Activated naive CD8-positive, alpha-beta T cell treated with anti-CD3 and anti-CD28 coated beads, Interleukin-2, amount 10 ng/mL, durations not matched to agents 7 days and 5 days (primary cell): ENCODE measurements around the gene SLC24A3. TPM values are rescaled to one million over a fixed set of nuclear protein-coding genes. Genes with fewer than 3 reads are reported as not detected.

Experiments used
- ATAC-seq: fragments of 150-1000 bp; cut with Tn5 transposase; one replicate; pipeline ENCODE4 v1.10.0; 2021; ENCODE audit warnings: low read depth, moderate library complexity
- POLR2A ChIA-PET: fragments of 350-600 bp; sonication (Branson Sonifier 250); formaldehyde crosslinking; loops from one replicate; lab custom pipeline; 2021; ENCODE audit warnings: antibody characterized with exemption; lab: Charles Lee
- DNase-seq: peaks from one replicate; pipeline ENCODE4 v3.0.0; 2021
- H3K27ac Mint-ChIP-seq: one replicate; pipeline ENCODE4 v1.8.0; 2022; ENCODE audit warnings: mild to moderate bottlenecking, mixed read lengths
- H3K27me3 Mint-ChIP-seq: one replicate; pipeline ENCODE4 v1.8.0; 2022; ENCODE audit warnings: mild to moderate bottlenecking, moderate library complexity, mixed read lengths
- H3K36me3 Mint-ChIP-seq: one replicate; pipeline ENCODE4 v1.8.0; 2021; ENCODE audit warnings: mild to moderate bottlenecking, mixed read lengths
- H3K4me1 Mint-ChIP-seq: one replicate; pipeline ENCODE4 v1.8.0; 2021; ENCODE audit warnings: mixed read lengths
- H3K4me3 Mint-ChIP-seq: one replicate; pipeline ENCODE4 v1.8.0; 2022; ENCODE audit warnings: mild to moderate bottlenecking, moderate library complexity, mixed read lengths
- H3K9me3 Mint-ChIP-seq: one replicate; pipeline ENCODE4 v1.8.0; 2021; ENCODE audit warnings: mixed read lengths
- total RNA-seq, 2 experiments: library from RNA; stranded (reverse); gene quantifications; one replicate each; pipeline ENCODE4 v1.2.3, GENCODE V29; 2021

Gene SLC24A3
- total RNA-seq, 2 experiments from 2014 or later, result not detected

GRCh38 chr20:19367591-19367990 lies 155.1 kb downstream of the SLC24A3 start:
- no peaks in the 10 kb centered on the region for H3K36me3 Mint-ChIP-seq
- DNase-seq (no peak), ATAC-seq (no peak)
- no peak overlapping the region for H3K27ac Mint-ChIP-seq
- POLR2A ChIA-PET, result no interaction called here
- H3K9me3 Mint-ChIP-seq, result no peaks in the 10 kb centered on the region
- no peaks in the 10 kb centered on the region for H3K27me3 Mint-ChIP-seq
- no peak overlapping the region for H3K4me3 Mint-ChIP-seq
- no peaks in the 10 kb centered on the region for H3K4me1 Mint-ChIP-seq

DNA sequence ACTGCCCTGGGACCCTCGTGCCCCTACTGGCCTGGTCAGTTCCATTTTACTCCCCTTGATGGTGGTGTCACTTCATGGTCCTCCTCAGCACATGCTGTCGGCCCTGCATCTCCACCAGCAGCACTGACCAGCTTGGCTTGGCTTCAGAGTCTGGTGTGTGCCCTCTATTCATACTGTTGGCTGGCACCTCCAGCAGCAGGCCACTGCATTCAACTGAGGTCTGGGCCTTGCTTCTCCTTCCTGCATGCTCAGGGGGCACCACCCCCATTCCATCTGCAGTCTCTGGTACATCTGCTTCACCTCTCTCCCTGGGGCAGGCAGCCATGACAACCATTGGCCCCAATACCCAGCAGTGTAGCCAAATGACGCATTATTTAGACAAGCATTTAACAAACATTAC lies 155.9 kb downstream of the SLC24A3 start:
- Mint-ChIP-seq H3K27ac (no peak overlapping the region), H3K9me3 (no peaks in the 10 kb centered on the region), H3K36me3 (no peaks in the 10 kb centered on the region), H3K4me1 (no peaks in the 10 kb centered on the region), H3K27me3 (no peaks in the 10 kb centered on the region), H3K4me3 (no peak overlapping the region)
- DNase-seq (no peak), ATAC-seq (no peak)
- POLR2A ChIA-PET, result no interaction called here

DNA sequence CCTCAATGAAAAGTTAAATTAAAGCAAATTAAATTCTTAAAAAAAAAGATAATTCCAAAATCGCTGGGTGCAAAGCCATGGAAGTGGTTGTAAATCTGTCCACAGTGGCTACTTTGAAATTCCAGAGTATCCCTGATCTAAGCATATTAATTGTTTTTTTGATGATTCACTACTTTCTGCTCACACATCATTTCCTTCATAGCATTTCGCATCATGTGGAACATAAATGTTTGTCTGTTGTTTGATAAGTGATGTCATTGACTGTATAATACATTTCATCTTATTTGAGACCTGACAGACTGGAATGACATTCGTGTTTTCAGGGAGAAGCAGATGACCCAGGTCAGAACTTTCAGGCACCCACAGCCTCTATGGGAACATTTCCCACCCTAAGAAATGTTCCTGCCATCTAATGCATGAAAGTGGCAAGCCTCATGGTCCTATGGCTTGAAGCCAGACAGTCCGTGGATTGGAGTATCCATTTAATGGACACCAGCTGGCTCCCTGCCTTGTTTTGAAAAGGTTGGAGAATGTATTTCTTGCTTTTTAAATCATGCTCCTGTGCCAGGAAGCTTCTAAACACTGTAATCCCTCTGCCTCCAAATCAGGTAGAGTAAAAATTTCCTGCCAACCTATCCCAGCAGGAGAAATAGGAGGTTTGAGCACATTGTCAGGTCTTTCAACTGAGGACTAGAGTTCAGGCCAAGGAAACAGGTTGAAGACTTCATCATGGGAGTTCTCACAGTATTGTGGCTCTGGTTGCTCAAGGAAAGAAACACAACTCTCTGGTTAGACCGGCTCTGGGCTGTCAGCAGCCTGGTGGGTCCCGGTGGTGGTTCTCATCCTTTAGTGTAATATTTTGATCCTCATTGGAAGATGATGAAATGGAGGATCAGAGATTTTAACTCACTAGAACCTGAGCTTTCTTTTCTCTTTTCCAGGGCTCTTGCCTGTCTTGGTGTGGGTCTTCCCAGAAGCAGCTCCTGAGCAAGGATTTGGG lies 157.9 kb downstream of the SLC24A3 start:
- ATAC-seq, result no peak
- Mint-ChIP-seq H3K4me1 (no peaks in the 10 kb centered on the region), H3K27me3 (no peaks in the 10 kb centered on the region), H3K27ac (no peak overlapping the region), H3K36me3 (no peaks in the 10 kb centered on the region), H3K9me3 (no peaks in the 10 kb centered on the region), H3K4me3 (no peak overlapping the region)
- POLR2A ChIA-PET, result no interaction called here
- DNase-seq, result no peak

DNA sequence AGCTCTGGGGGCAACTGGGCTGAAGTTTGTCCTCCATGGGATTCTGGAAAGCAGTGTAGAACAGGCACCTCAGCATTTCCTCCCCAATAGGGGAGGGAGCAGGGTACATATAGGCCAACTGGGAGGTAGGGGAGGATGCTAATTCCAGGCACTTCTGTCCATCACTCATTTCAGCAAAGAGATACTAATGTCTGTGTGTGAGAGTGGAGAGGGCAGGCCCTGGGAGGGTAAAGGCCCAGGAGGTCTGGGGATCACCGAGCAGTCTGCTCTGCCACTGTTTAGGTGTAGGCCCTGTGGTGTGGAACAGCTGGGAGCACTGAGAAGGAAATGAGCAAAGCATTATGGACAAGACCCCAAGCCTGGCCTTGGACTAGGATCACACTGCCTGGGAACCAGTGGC lies 158.7 kb downstream of the SLC24A3 start:
- DNase-seq (no peak), ATAC-seq (no peak)
- Mint-ChIP-seq H3K27ac (no peak overlapping the region), H3K4me3 (no peak overlapping the region), H3K9me3 (no peaks in the 10 kb centered on the region), H3K4me1 (no peaks in the 10 kb centered on the region), H3K36me3 (no peaks in the 10 kb centered on the region), H3K27me3 (no peaks in the 10 kb centered on the region)
- POLR2A ChIA-PET, result no interaction called here

DNA sequence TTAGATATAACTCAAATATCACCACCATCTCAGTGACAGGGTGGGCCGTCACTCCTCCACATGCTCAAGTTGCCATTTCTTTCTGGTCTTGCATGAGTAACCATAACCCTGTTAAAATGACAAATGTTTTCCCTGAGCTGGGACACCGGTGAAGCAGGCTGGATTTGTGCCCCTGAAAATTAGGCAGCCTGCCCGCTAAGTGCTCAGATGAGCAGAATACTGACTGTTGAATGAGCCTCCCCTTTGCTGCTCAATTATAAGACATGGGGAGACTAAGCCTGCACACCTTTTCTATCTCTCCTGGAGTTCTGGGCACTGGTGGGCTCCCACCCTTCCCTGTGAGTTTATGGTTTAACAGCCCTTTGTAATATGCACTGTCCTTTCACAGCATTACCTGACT lies 161.8 kb downstream of the SLC24A3 start:
- POLR2A ChIA-PET, result no interaction called here
- Mint-ChIP-seq H3K27me3 (no peaks in the 10 kb centered on the region), H3K4me1 (no peaks in the 10 kb centered on the region), H3K4me3 (no peak overlapping the region), H3K27ac (no peak overlapping the region), H3K9me3 (no peaks in the 10 kb centered on the region), H3K36me3 (no peaks in the 10 kb centered on the region)
- no peak for DNase-seq
- no peak for ATAC-seq

- Mint-ChIP-seq H3K27me3 (no peaks in the 10 kb centered on the region), H3K9me3 (no peaks in the 10 kb centered on the region), H3K4me3 (no peak overlapping the region), H3K4me1 (no peaks in the 10 kb centered on the region), H3K36me3 (no peaks in the 10 kb centered on the region), H3K27ac (no peak overlapping the region)
- no peak for DNase-seq
- POLR2A ChIA-PET, result no interaction called here
- ATAC-seq, result no peak
Observed at GRCh38 chr20:19375395-19375794, 163.0 kb downstream of the SLC24A3 start.

DNA sequence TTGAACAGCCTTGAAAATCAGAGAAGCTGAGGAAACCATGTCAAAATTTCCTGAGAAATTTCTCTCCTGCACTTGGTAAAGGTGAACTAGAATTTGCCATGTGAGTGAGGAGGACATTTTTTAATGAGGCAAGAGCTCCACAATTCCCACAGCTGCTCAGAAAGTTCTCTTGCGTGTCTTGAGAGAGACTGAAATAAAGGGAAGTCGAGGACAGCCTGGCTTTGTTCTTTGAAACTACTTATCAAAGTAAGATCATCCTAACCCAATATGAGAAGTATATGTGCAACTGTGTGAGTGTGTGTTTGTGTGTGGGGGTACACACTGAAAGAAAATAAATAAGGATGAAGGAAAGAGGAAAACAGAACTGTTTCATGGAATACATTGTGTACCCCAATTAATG lies 163.4 kb downstream of the SLC24A3 start:
- POLR2A ChIA-PET, result no interaction called here
- no peaks in the 10 kb centered on the region for H3K4me1 Mint-ChIP-seq
- DNase-seq (no peak), ATAC-seq (no peak)
- no peaks in the 10 kb centered on the region for H3K36me3 Mint-ChIP-seq
- H3K9me3 Mint-ChIP-seq, result no peaks in the 10 kb centered on the region
- H3K4me3 Mint-ChIP-seq, result no peak overlapping the region
- no peaks in the 10 kb centered on the region for H3K27me3 Mint-ChIP-seq
- H3K27ac Mint-ChIP-seq, result no peak overlapping the region

- ATAC-seq, result no peak
- POLR2A ChIA-PET, result no interaction called here
- Mint-ChIP-seq H3K36me3 (no peaks in the 10 kb centered on the region), H3K27ac (no peak overlapping the region), H3K9me3 (no peaks in the 10 kb centered on the region), H3K4me1 (no peaks in the 10 kb centered on the region), H3K27me3 (no peaks in the 10 kb centered on the region), H3K4me3 (no peak overlapping the region)
- no peak for DNase-seq
Observed at GRCh38 chr20:19376451-19377229, 164.2 kb downstream of the SLC24A3 start.

DNA sequence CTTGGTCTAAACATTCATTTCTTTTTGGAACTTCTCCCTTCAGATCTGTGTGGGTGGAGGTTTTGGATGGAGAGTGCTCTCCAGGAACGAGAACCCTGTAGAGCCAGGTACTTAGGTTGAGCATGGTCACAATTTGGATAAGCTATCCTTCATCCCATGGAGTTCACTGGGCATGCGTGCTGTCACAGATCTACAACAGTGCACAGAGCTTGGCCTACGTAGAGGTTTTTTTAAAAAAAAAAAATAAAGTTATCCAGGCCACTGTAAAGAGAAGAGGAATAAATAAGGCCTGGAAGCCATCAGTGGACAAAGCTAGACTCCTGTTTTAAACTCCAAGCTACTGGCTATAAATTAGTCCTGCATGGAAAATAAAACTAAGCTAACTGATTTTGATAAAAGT lies 165.6 kb downstream of the SLC24A3 start:
- POLR2A ChIA-PET, result no interaction called here
- no peaks in the 10 kb centered on the region for H3K36me3 Mint-ChIP-seq
- H3K4me1 Mint-ChIP-seq, result no peaks in the 10 kb centered on the region
- H3K27me3 Mint-ChIP-seq, result no peaks in the 10 kb centered on the region
- no peak overlapping the region for H3K4me3 Mint-ChIP-seq
- ATAC-seq (no peak), DNase-seq (no peak)
- H3K27ac Mint-ChIP-seq, result no peak overlapping the region
- H3K9me3 Mint-ChIP-seq, result no peaks in the 10 kb centered on the region

DNA sequence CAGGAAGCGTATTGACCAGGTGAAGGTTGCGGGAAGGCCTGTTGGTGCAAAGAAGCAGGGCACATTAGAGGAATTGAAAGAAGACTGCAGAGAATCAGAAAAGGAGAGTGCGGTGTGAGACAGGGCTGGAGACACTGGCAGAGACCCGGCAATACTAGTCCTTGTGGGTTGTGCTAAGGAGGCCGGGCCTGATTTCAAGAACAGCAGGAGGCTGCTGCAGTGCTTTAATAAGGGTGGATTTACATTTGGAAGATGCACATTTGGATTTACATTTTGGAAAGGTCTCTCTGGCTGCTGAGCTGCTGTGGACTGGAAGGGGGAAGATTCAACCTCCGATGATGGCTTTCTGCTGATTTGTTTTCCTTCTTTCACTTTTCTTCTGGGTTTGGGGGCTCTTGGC lies 167.8 kb downstream of the SLC24A3 start:
- H3K4me3 Mint-ChIP-seq, result no peak overlapping the region
- peaks cover 3% of the 10 kb centered on the region for H3K27me3 Mint-ChIP-seq
- no peaks in the 10 kb centered on the region for H3K9me3 Mint-ChIP-seq
- no peaks in the 10 kb centered on the region for H3K4me1 Mint-ChIP-seq
- DNase-seq, result no peak
- no peak for ATAC-seq
- H3K27ac Mint-ChIP-seq, result no peak overlapping the region
- POLR2A ChIA-PET, result no interaction called here
- H3K36me3 Mint-ChIP-seq, result no peaks in the 10 kb centered on the region

DNA sequence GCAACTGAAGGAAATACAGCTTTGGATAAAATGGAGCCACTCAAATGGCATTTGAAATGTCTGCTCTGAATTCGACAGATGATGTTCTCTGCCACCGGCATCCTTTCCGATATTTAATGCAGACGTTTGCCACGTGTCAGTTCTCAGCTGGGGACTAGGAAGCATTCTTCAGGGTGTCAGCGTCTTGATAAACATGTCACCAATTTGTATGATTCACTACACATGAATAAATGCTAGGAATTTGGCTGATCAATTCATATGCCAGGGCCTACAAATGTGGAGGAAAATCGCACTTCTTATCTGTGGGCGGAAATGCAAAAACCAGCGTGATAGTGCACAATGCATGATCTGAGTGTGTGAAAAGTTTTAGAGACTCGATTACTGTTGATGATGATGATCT lies 169.5 kb downstream of the SLC24A3 start:
- Mint-ChIP-seq H3K4me3 (no peak overlapping the region), H3K9me3 (no peaks in the 10 kb centered on the region)

DNA sequence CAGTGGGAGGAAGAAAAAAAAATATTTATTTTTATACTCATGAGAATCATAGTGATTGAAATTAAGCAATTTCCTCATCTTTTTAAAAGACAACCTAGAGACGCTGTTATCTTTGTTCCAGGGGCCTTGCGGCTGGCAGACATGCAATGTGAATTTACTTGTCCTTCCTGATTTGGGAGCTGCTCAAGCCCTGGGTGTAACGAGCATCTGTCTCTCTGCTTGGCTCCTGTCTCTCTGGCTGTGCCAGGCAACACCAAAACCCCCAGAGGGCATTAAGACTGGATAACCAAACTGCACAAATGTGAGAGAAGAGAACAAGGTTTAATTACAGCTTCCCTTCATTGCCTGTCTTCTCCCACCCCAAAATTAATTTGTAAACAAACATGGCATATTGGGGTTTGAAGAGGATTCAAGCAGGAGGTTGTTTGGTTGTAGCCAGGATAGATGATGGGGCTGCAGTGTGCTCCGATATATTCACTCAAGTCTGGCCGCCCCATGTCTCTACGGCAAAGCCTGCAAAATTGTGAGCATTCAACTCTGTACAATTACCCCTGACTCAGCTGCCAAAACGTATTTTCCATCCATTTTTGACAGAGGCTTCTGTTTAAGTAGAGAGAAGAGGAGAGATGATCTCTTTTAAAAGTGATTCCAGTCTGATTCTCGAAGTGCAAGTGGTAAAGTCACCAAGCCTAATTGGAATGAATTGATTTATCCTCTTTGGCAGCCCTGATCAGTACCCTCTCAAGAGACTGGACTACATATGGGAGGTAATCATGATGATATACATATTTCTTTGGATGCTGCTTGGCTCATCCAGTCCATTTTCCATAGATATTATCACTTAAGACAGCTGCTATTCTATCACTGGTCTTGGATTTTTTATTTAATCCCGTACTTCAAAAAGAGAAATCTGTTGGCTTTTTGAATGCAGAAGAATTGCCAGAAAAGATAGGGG lies 170.2 kb downstream of the SLC24A3 start:
- Mint-ChIP-seq H3K36me3 (no peaks in the 10 kb centered on the region), H3K27me3 (peaks cover 17% of the 10 kb centered on the region), H3K4me1 (no peaks in the 10 kb centered on the region), H3K4me3 (no peak overlapping the region), H3K9me3 (no peaks in the 10 kb centered on the region), H3K27ac (no peak overlapping the region)
- ATAC-seq, result no peak
- DNase-seq, result no peak
- POLR2A ChIA-PET, result no interaction called here

More for the DNA sequence above, 169.5 kb downstream of the SLC24A3 start:
- POLR2A ChIA-PET, result no interaction called here
- Mint-ChIP-seq H3K27me3 (peaks cover 14% of the 10 kb centered on the region), H3K4me1 (no peaks in the 10 kb centered on the region), H3K36me3 (no peaks in the 10 kb centered on the region), H3K27ac (no peak overlapping the region)
- DNase-seq (no peak), ATAC-seq (no peak)

- no peaks in the 10 kb centered on the region for H3K36me3 Mint-ChIP-seq
- DNase-seq (no peak), ATAC-seq (no peak)
- POLR2A ChIA-PET, result no interaction called here
- H3K27me3 Mint-ChIP-seq, result peaks cover 19% of the 10 kb centered on the region
- H3K27ac Mint-ChIP-seq, result no peak overlapping the region
- no peaks in the 10 kb centered on the region for H3K4me1 Mint-ChIP-seq
- peaks cover 4% of the 10 kb centered on the region for H3K9me3 Mint-ChIP-seq
- no peak overlapping the region for H3K4me3 Mint-ChIP-seq
Observed at GRCh38 chr20:19384940-19385339, 172.5 kb downstream of the SLC24A3 start.
